CD4-positive, alpha-beta T cell treated with Interleukin-15 for 1 hour (primary cell): Measurements from ENCODE around the gene FIBP.
"Not testable (repeated sequence)": the region's sequence is repeated elsewhere in the genome, so short reads cannot be mapped to it uniquely, and the experiment has no call there.

Experiments used
- DNase-seq: peaks from one replicate; pipeline ENCODE4 v3.0.0-alpha.2; 2020

The FIBP gene

GRCh38 chr11:65857853-65858680, 30.2 kb downstream of the FIBP start, which contains the start of gene CFL1:
CFL1 (minus strand) TSS chr11:65858180; CDS start chr11:65858099, 81 bp downstream.
- peak; percentile 98 for DNase-seq

- peak; percentile 29 for DNase-seq
Observed at GRCh38 chr11:65857500-65857852, 30.8 kb downstream of the FIBP start.

- peak; percentile 84 for DNase-seq
Observed at GRCh38 chr11:65856689-65857499, 31.4 kb downstream of the FIBP start.

GRCh38 chr11:65855927-65856363, 32.3 kb downstream of the FIBP start:
- no peak for DNase-seq

- DNase-seq = no peak
Observed at GRCh38 chr11:65854852-65855837, 33.1 kb downstream of the FIBP start.

GRCh38 chr11:65854161-65854592, 34.1 kb downstream of the FIBP start:
- DNase-seq = no peak

- DNase-seq = no peak
Observed at GRCh38 chr11:65853246-65853979, 34.9 kb downstream of the FIBP start.

GRCh38 chr11:65852508-65853245, 35.6 kb downstream of the FIBP start:
- DNase-seq = no peak

GRCh38 chr11:65851811-65852507, 36.3 kb downstream of the FIBP start:
- DNase-seq = no peak

- no peak for DNase-seq
Observed at GRCh38 chr11:65851083-65851579, 37.1 kb downstream of the FIBP start.

- DNase-seq = no peak
Observed at GRCh38 chr11:65850217-65851082, 37.8 kb downstream of the FIBP start.

- DNase-seq = no peak
Observed at GRCh38 chr11:65849771-65850216, 38.5 kb downstream of the FIBP start.

- no peak for DNase-seq
Observed at GRCh38 chr11:65849366-65849765, 38.9 kb downstream of the FIBP start.

GRCh38 chr11:65848693-65849092, 39.6 kb downstream of the FIBP start:
- not testable (repeated sequence) for DNase-seq

GRCh38 chr11:65847746-65848145, 40.5 kb downstream of the FIBP start:
- no peak for DNase-seq

GRCh38 chr11:65844231-65844872, 43.9 kb downstream of the FIBP start:
- no peak for DNase-seq

- no peak for DNase-seq
Observed at GRCh38 chr11:65843811-65844210, 44.5 kb downstream of the FIBP start.

GRCh38 chr11:65842144-65842543, 46.1 kb downstream of the FIBP start:
- DNase-seq = no peak

GRCh38 chr11:65834202-65834601, 54.1 kb downstream of the FIBP start:
- DNase-seq = no peak
